HG02870 (cell line): ENCODE data around the gene VAMP8.
A peak's percentile ranks its signal among the peaks of the same experiment; 100 is the strongest.
"Not testable (repeated sequence)": the region's sequence is repeated elsewhere in the genome, so short reads cannot be mapped to it uniquely, and the experiment has no call there.

ENCODE experiments used
- ATAC-seq: cut with Tn5 transposase; IDR thresholded peaks from one replicate; pipeline ENCODE4 v1.9.1; 2021; ENCODE audit warnings: mild to moderate bottlenecking, moderate library complexity; ENCODE audit not compliant: unreplicated experiment

VAMP8 gene

GRCh38 chr2:85615413-85615728, 38.0 kb downstream of the VAMP8 start:
- ATAC-seq: no peak

GRCh38 chr2:85617723-85618122, 40.3 kb downstream of the VAMP8 start:
- ATAC-seq: not testable (repeated sequence)

GRCh38 chr2:85619617-85620016, 42.2 kb downstream of the VAMP8 start:
- ATAC-seq: no peak

- no peak for ATAC-seq
Observed at GRCh38 chr2:85621338-85621737, 44.0 kb downstream of the VAMP8 start.

GRCh38 chr2:85623991-85624390, 46.6 kb downstream of the VAMP8 start:
- no peak for ATAC-seq

GRCh38 chr2:85628658-85629057, 51.3 kb downstream of the VAMP8 start:
- peak; percentile 92 for ATAC-seq

- no peak for ATAC-seq
Observed at GRCh38 chr2:85631316-85631715, 53.9 kb downstream of the VAMP8 start.
